Lower leg skin (tissue), 3 donors: ENCODE measurements around the gene N4BP2L2.

ENCODE experiments used
- POLR2A ChIP-seq, 2 donors: fragments of 450-650 bp; IDR thresholded peaks; one replicate each; pipeline ENCODE4 v1.6.1; 2016 to 2017; ENCODE audit warnings: antibody characterized with exemption in 2 of 2, mild to moderate bottlenecking in 1 of 2, moderate library complexity in 1 of 2
- TF ChIP-seq, protein P1 (sequence below), 3 donors: fragments of 450-650 bp; IDR thresholded peaks; one replicate each; pipeline ENCODE4 v1.5.1; 2016; ENCODE audit warnings: antibody characterized with exemption in 3 of 3, mild to moderate bottlenecking in 3 of 3, moderate library complexity in 2 of 3

DNA sequence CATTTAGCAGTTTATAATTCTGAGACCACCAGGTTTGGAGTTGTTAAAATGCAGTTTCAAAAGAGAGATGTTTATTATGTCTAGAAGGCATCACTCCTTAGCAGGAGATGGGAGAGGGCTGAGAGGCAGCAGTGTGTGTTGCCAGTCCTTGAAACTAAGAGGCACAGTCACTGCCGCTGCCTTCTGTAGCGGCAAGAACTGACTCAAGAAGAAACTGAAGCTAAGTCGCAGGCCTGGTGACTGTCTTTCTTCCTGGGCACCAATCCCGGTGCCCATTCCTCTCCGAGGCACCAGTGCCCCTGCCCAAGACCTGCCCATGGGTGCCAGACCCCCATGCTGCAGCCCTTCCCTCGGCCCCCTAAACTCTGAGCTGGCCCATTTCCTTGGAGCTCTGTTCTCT lies 130.7 kb downstream of the N4BP2L2 start:
- TF ChIP-seq POLR2A (IDR thresholded peaks at IDR 0.05): no peak
- TF ChIP-seq, protein P1, sequence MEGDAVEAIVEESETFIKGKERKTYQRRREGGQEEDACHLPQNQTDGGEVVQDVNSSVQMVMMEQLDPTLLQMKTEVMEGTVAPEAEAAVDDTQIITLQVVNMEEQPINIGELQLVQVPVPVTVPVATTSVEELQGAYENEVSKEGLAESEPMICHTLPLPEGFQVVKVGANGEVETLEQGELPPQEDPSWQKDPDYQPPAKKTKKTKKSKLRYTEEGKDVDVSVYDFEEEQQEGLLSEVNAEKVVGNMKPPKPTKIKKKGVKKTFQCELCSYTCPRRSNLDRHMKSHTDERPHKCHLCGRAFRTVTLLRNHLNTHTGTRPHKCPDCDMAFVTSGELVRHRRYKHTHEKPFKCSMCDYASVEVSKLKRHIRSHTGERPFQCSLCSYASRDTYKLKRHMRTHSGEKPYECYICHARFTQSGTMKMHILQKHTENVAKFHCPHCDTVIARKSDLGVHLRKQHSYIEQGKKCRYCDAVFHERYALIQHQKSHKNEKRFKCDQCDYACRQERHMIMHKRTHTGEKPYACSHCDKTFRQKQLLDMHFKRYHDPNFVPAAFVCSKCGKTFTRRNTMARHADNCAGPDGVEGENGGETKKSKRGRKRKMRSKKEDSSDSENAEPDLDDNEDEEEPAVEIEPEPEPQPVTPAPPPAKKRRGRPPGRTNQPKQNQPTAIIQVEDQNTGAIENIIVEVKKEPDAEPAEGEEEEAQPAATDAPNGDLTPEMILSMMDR (IDR thresholded peaks at IDR 0.05): no peak
